Measurements from ENCODE around the gene YPEL1. TPM values are rescaled to one million over a fixed set of nuclear protein-coding genes. Genes with fewer than 3 reads are reported as not detected.

Gene YPEL1
- total and polyA plus RNA-seq, 2 of the 13 experiments (the other 11 are each of a cell fraction or from before 2014, with no cell fraction given): 0.33 to 2.5 TPM

- TF ChIP-seq TEF (CRISPR knock-in tag; IDR thresholded peaks at IDR 0.05): peak; percentile 47; the same call in 1 of the 2 replicates
- TF ChIP-seq FOXK1 (CRISPR knock-in tag; IDR thresholded peaks at IDR 0.05; ENCODE audit: borderline replicate concordance, low read depth): no peak
- no peak for TF ChIP-seq AGO1 (IDR thresholded peaks at IDR 0.05; ENCODE audit: low read depth, low read length, poor library complexity, severe bottlenecking)
- no peak for TF ChIP-seq SOX13 (IDR thresholded peaks at IDR 0.05)
- no peak for TF ChIP-seq SOX13 (CRISPR knock-in tag; conservative IDR thresholded peaks at IDR 0.05 in 1 of 2, IDR thresholded peaks at IDR 0.05 in 1 of 2)
- no peak for TF ChIP-seq PAX8 (CRISPR knock-in tag; IDR thresholded peaks at IDR 0.05; ENCODE audit: borderline replicate concordance)
- TF ChIP-seq ZNF598 (CRISPR knock-in tag; IDR thresholded peaks at IDR 0.05; ENCODE audit: borderline replicate concordance): no peak
- TF ChIP-seq ERF (CRISPR knock-in tag; IDR thresholded peaks at IDR 0.05): peak; percentile 61; the same call in 1 of the 2 replicates
- TF ChIP-seq ZNF18 (CRISPR knock-in tag; IDR thresholded peaks at IDR 0.05; ENCODE audit: insufficient replicate concordance): no peak
- peak; percentile 79; the same call in 1 of the 2 replicates for TF ChIP-seq KDM5B (CRISPR knock-in tag; IDR thresholded peaks at IDR 0.05; ENCODE audit: borderline replicate concordance)
- TF ChIP-seq NKX3-1 (CRISPR knock-in tag; IDR thresholded peaks at IDR 0.05): 0 out of 2 replicates have a peak, but pooled peaks have one; percentile 35
- TF ChIP-seq ZNF234 (CRISPR knock-in tag; conservative IDR thresholded peaks at IDR 0.05): peak; percentile 52; the same call in 1 of the 2 replicates
- TF ChIP-seq ZBTB21 (CRISPR knock-in tag; IDR thresholded peaks at IDR 0.05): no peak
- TF ChIP-seq HOXD1 (CRISPR knock-in tag; IDR thresholded peaks at IDR 0.05): no peak
- TF ChIP-seq ZFP41 (CRISPR knock-in tag; IDR thresholded peaks at IDR 0.05; ENCODE audit: borderline replicate concordance): no peak
- no peak for TF ChIP-seq HIVEP1 (CRISPR knock-in tag; IDR thresholded peaks at IDR 0.05)
- TF ChIP-seq ZNF281 (CRISPR knock-in tag; IDR thresholded peaks at IDR 0.05; ENCODE audit: borderline replicate concordance): no peak
- no peak for TF ChIP-seq THAP8 (CRISPR knock-in tag; IDR thresholded peaks at IDR 0.05; ENCODE audit: borderline replicate concordance)
- no peak for TF ChIP-seq REL (CRISPR knock-in tag; conservative IDR thresholded peaks at IDR 0.05)
- peak; percentile 47; the same call in 1 of the 2 replicates for TF ChIP-seq MED13 (CRISPR knock-in tag; IDR thresholded peaks at IDR 0.05)
- no peak for TF ChIP-seq CHD4 (IDR thresholded peaks at IDR 0.05; ENCODE audit: borderline replicate concordance, low read length)
- no peak for TF ChIP-seq HHEX (CRISPR knock-in tag; IDR thresholded peaks at IDR 0.05)
- no peak for TF ChIP-seq MLLT10 (CRISPR knock-in tag; IDR thresholded peaks at IDR 0.05)
These were observed at the start of gene YPEL1 (continued) for GRCh38 chr22:21735200-21736083.

All from HepG2 (cell line).